ENCODE results near the gene SPAG8. TPM values are rescaled to one million over a fixed set of nuclear protein-coding genes. Genes with fewer than 3 reads are reported as not detected.

Gene SPAG8
- total RNA-seq, 1 donor from 2014 or later: 4.0 TPM

DNA sequence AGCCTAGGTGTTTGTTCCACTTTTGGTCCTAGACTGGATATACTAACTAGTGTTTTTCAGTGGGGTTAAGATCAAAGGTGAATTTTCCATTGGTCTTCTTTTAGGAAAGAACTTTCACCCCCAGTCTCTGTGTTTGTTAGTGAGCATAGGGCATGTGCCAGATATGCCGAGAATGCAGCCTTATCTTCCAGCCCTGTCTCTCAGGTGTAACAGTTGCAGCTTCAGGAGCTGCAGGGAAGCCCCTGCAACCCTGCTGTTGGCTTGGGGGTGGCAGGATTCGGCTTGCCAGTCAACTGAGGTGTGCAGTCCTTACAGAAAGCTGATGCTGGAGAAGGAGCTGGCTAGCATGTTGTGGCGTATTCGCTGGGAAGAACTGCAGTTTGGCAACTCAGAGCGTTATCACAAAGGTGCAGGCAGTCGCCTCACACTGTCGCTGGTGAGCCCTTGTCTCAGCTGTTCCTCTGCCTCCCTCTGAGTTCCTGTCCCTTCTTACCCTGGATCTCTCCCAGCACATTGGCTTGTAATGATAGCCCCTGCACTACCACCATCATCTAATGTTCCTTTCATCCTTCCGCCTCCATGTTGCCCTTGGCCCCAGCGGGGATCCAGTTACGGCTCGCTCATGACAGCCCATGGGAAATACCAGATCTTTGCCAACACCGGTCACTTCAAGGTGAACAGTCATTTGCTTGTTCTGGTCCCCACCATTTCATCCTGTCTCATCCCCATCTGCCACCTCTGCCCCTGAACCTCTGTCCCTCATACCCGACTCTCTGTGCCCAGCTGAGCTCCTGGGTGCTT is 10.5 kb downstream of the SPAG8 start:
- Mint-ChIP-seq H3K4me1 (peaks cover 1% of the 10 kb centered on the region), H3K9me3 (no peaks in the 10 kb centered on the region), H3K36me3 (ENCODE audit: low read depth) (peaks cover 39% of the 10 kb centered on the region), H3K27me3 (no peaks in the 10 kb centered on the region), H3K4me3 (no peak overlapping the region), H3K27ac (no peak overlapping the region)
- intact Hi-C loops (cut with micrococcal nuclease): no loop called here
- ATAC-seq (ENCODE audit: low read depth) (no peak), DNase-seq (no peak)
- CTCF ChIA-PET: interaction anchor here (0.9 kb wide), 1 partner anchor 11 kb away, joined by 3 read pairs; no protein-coding TSS in a partner anchor
- TF ChIP-seq, protein P1, sequence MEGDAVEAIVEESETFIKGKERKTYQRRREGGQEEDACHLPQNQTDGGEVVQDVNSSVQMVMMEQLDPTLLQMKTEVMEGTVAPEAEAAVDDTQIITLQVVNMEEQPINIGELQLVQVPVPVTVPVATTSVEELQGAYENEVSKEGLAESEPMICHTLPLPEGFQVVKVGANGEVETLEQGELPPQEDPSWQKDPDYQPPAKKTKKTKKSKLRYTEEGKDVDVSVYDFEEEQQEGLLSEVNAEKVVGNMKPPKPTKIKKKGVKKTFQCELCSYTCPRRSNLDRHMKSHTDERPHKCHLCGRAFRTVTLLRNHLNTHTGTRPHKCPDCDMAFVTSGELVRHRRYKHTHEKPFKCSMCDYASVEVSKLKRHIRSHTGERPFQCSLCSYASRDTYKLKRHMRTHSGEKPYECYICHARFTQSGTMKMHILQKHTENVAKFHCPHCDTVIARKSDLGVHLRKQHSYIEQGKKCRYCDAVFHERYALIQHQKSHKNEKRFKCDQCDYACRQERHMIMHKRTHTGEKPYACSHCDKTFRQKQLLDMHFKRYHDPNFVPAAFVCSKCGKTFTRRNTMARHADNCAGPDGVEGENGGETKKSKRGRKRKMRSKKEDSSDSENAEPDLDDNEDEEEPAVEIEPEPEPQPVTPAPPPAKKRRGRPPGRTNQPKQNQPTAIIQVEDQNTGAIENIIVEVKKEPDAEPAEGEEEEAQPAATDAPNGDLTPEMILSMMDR (IDR thresholded peaks at IDR 0.05): no peak
- POLR2A ChIA-PET: interaction anchor here (0.6 kb wide), 1 partner anchor 337 kb away, joined by 5 read pairs; no protein-coding TSS in a partner anchor

DNA sequence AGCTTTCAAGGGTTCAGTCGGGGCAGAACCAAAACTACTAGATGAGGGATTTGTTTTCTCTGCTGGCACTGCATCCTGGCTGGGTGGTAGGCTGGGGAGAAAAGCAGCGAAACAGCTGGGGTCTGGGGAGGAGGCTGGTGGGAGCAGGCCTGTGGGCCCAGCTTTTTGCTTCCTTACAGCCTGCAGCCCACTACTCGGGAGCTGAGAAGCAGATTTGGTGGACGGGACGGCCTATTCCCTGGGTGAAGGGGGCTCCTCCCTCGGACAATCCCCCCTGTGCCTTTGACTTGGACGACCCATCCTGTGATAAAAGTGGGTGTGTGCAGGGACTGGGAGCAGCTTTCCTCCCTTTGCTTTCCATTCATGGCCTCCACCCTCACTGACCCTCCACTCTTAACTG is 11.5 kb downstream of the SPAG8 start:
- CTCF ChIA-PET: interaction anchor here (0.9 to 1.0 kb wide), 2 partner anchors 10 to 12 kb away, joined by 3 to 6 read pairs; no protein-coding TSS in a partner anchor
- DNase-seq: no peak
- intact Hi-C loops (cut with micrococcal nuclease): no loop called here
- no peaks in the 10 kb centered on the region for H3K4me1 Mint-ChIP-seq
- ATAC-seq (ENCODE audit: low read depth): no peak
- no peak overlapping the region for H3K4me3 Mint-ChIP-seq
- POLR2A ChIA-PET: interaction anchor here (0.6 kb wide), 1 partner anchor 9 kb away, joined by 3 read pairs; no protein-coding TSS in a partner anchor
- peaks cover 30% of the 10 kb centered on the region for H3K36me3 Mint-ChIP-seq (ENCODE audit: low read depth)
- H3K27ac Mint-ChIP-seq: no peak overlapping the region
- H3K27me3 Mint-ChIP-seq: no peaks in the 10 kb centered on the region
- no peaks in the 10 kb centered on the region for H3K9me3 Mint-ChIP-seq
- TF ChIP-seq, protein P1 (IDR thresholded peaks at IDR 0.05): no peak

DNA sequence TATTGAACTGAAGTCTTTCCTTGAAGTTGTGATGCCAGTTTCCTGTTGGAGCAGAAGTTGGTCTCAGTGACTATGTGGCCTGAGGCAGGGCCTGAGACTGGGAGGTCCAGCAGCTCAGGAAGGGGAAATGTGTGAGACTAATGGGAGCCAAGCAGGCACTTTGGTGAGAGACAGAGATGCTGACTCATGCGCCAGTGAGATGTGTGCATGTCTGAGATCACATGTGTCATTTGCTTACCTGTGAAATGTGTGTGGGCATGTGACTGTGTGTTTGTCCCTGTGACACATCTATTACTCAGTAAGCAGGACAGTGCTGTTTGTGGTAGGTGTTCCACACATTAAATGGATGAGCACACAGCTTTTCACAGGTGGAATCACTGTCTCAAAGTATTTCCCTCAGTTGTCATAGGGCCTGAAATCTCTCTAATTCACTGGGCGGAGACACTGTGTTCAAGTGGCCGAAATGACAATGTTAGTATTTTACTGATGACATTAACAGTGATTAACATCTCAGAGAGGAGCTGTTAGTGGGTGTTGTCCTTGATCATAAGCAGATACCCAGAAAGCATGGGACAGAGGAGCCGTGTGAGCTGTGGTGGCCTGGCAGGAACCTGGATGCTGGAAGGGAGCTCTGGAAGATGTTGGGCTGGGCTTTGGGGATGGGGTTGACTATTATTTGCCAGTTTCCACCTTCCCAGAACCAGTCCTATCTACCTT is 13.2 kb downstream of the SPAG8 start:
- Mint-ChIP-seq H3K36me3 (ENCODE audit: low read depth) (peaks cover 30% of the 10 kb centered on the region), H3K9me3 (no peaks in the 10 kb centered on the region), H3K27me3 (no peaks in the 10 kb centered on the region), H3K4me3 (no peak overlapping the region), H3K4me1 (no peaks in the 10 kb centered on the region), H3K27ac (no peak overlapping the region)
- no peak for DNase-seq
- ChIA-PET CTCF (interaction anchor here (1.3 kb wide), 1 partner anchor 83 kb away, joined by 4 read pairs; no protein-coding TSS in a partner anchor), POLR2A (interaction anchor here (0.5 kb wide), 1 partner anchor 112 kb away, joined by 10 read pairs; no protein-coding TSS in a partner anchor)
- TF ChIP-seq, protein P1 (IDR thresholded peaks at IDR 0.05): no peak
- no peak for ATAC-seq (ENCODE audit: low read depth)
- intact Hi-C loops (cut with micrococcal nuclease): no loop called here

DNA sequence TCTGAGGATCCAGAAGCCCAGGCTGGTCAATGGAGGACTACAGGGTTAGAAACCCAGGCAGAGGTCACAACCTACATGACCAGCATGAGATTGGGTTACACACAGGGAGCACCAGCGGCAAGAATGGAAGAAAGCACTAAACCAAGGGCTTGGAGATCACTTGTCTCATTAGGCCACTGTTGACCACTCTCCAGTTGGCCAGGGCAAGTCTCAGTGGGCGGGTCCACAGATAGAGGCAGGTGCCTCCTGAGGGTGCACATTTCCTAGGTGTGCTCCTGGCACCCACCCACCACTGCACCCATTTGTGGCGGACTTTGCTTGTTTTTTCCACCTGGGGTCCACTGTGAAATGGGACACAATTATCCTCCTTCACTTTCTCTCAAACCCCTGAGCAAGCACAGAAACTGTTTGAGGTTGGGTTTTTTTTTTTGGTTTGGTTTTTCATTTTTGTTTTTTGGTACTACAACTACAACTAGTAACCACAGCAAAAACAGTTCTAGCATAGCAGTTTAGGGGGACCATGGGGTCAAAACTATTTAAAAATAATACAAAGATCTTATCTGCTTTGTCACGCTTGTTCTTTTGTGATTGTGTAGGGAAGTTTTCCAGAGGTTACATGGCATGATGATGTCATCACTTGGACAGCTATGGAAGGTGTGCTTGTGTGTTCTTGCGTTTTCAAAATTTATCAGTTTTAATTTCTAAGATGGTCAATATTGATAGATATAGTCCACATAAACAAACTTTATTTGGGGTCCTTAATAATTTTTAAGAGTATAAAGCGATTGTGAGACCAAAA is 14.6 kb downstream of the SPAG8 start:
- CTCF ChIA-PET: interaction anchor here (1.4 to 2.6 kb wide), 2 partner anchors 29 to 85 kb away, joined by 7 read pairs; no protein-coding TSS in a partner anchor
- peaks cover 23% of the 10 kb centered on the region for H3K36me3 Mint-ChIP-seq (ENCODE audit: low read depth)
- DNase-seq (no peak), ATAC-seq (ENCODE audit: low read depth) (no peak)
- POLR2A ChIA-PET: no interaction called here
- H3K27ac Mint-ChIP-seq: no peak overlapping the region
- no peak overlapping the region for H3K4me3 Mint-ChIP-seq
- intact Hi-C loops (cut with micrococcal nuclease): no loop called here
- TF ChIP-seq, protein P1 (IDR thresholded peaks at IDR 0.05): no peak
- H3K4me1 Mint-ChIP-seq: no peaks in the 10 kb centered on the region
- H3K9me3 Mint-ChIP-seq: no peaks in the 10 kb centered on the region
- H3K27me3 Mint-ChIP-seq: no peaks in the 10 kb centered on the region
